H9 (cell line): Measurements from ENCODE around the gene TMEM163. TPM values are rescaled to one million over a fixed set of nuclear protein-coding genes. Genes with fewer than 3 reads are reported as not detected.

Source experiments
- DNase-seq: peaks from one replicate; pipeline ENCODE4 v3.0.0-alpha.2; 2017
- H2AFZ ChIP-seq: one replicate; pipeline ENCODE4 v1.6.1; 2013; ENCODE audit warnings: mild to moderate bottlenecking, low read length, control low read depth, moderate library complexity
- H2AK5ac ChIP-seq: 2 replicates; pipeline ENCODE4 v1.6.1; 2013; ENCODE audit warnings: low read length, control low read depth, mixed read lengths; ENCODE audit not compliant: insufficient read length
- H2BK120ac ChIP-seq: one replicate; pipeline ENCODE4 v1.6.1; 2013; ENCODE audit warnings: low read depth, mild to moderate bottlenecking, low read length, control low read depth, inconsistent platforms; ENCODE audit not compliant: poor library complexity, severe bottlenecking
- H2BK12ac ChIP-seq: 2 replicates; pipeline ENCODE4 v1.6.1; 2013; ENCODE audit warnings: low read length, control low read depth, mixed read lengths, low read depth; ENCODE audit not compliant: insufficient read length
- H2BK15ac ChIP-seq: 2 replicates; pipeline ENCODE4 v1.6.1; 2013; ENCODE audit warnings: low read depth, low read length, control low read depth
- H2BK20ac ChIP-seq: one replicate; pipeline ENCODE4 v1.6.1; 2013; ENCODE audit warnings: low read depth, mild to moderate bottlenecking, low read length, control low read depth, inconsistent platforms; ENCODE audit not compliant: poor library complexity, severe bottlenecking
- H2BK5ac ChIP-seq: 2 replicates; pipeline ENCODE4 v1.6.1; 2013; ENCODE audit warnings: low read length, control low read depth, mixed read lengths; ENCODE audit not compliant: insufficient read length
- H3K14ac ChIP-seq: 2 replicates; pipeline ENCODE4 v1.6.1; 2013; ENCODE audit warnings: low read length, control low read depth; ENCODE audit not compliant: insufficient read depth
- H3K18ac ChIP-seq: 2 replicates; pipeline ENCODE4 v1.6.1; 2013; ENCODE audit warnings: low read depth, mild to moderate bottlenecking, mixed read lengths, low read length, control low read depth; ENCODE audit not compliant: insufficient read length
- H3K23ac ChIP-seq: 2 replicates; pipeline ENCODE4 v1.6.1; 2013; ENCODE audit warnings: low read length, control low read depth, mixed read lengths, low read depth; ENCODE audit not compliant: insufficient read length
- H3K23me2 ChIP-seq: 2 replicates; pipeline ENCODE4 v1.6.1; 2013; ENCODE audit warnings: low read depth, mild to moderate bottlenecking, mixed read lengths, low read length, control low read depth; ENCODE audit not compliant: insufficient read length, poor library complexity, severe bottlenecking
- H3K27ac ChIP-seq: 2 replicates; pipeline ENCODE4 v1.5.1; 2013; ENCODE audit warnings: low read length, control low read depth, mixed read lengths, low read depth; ENCODE audit not compliant: insufficient read length
- H3K27me3 ChIP-seq: 2 replicates; pipeline ENCODE4 v1.6.1; 2013; ENCODE audit warnings: low read length, control low read depth, inconsistent platforms; ENCODE audit not compliant: insufficient read depth
- H3K4ac ChIP-seq: 2 replicates; pipeline ENCODE4 v1.6.1; 2013; ENCODE audit warnings: low read depth, mild to moderate bottlenecking, control low read depth, inconsistent platforms, low read length, moderate library complexity
- H3K4me1 ChIP-seq: 2 replicates; pipeline ENCODE4 v1.6.1; 2013; ENCODE audit warnings: low read length, control low read depth, inconsistent platforms; ENCODE audit not compliant: insufficient read depth
- H3K4me2 ChIP-seq: 2 replicates; pipeline ENCODE4 v1.6.1; 2013; ENCODE audit warnings: low read length, control low read depth, mixed read lengths; ENCODE audit not compliant: insufficient read length, insufficient read depth
- H3K56ac ChIP-seq: 2 replicates; pipeline ENCODE4 v1.6.1; 2013; ENCODE audit warnings: low read depth, mild to moderate bottlenecking, mixed read lengths, low read length, control low read depth; ENCODE audit not compliant: insufficient read length
- H3K79me1 ChIP-seq: 2 replicates; pipeline ENCODE4 v1.6.1; 2013; ENCODE audit warnings: low read depth, mild to moderate bottlenecking, moderate library complexity, low read length, control low read depth, inconsistent platforms; ENCODE audit not compliant: insufficient read depth, poor library complexity, severe bottlenecking
- H3K79me2 ChIP-seq: 2 replicates; pipeline ENCODE4 v1.6.1; 2013; ENCODE audit warnings: low read length, control low read depth, inconsistent platforms; ENCODE audit not compliant: insufficient read depth
- H3K9ac ChIP-seq: 2 replicates; pipeline ENCODE4 v1.6.1; 2013; ENCODE audit warnings: low read length, control low read depth, mixed read lengths; ENCODE audit not compliant: insufficient read length; ENCODE audit errors: extremely low read depth
- H3K9me3 ChIP-seq: one replicate; pipeline ENCODE4 v1.6.1; 2013; ENCODE audit warnings: low read depth, low read length, inconsistent platforms; ENCODE audit not compliant: control insufficient read depth
- H3T11ph ChIP-seq: one replicate; pipeline ENCODE4 v1.6.1; 2013; ENCODE audit warnings: mild to moderate bottlenecking, low read length, control low read depth, inconsistent platforms
- H4K20me1 ChIP-seq: one replicate; pipeline ENCODE4 v1.6.1; 2013; ENCODE audit not compliant: control insufficient read depth, insufficient read length, insufficient read depth
- H4K5ac ChIP-seq: 2 replicates; pipeline ENCODE4 v1.6.1; 2013; ENCODE audit warnings: low read depth, mild to moderate bottlenecking, mixed read lengths, low read length, control low read depth; ENCODE audit not compliant: insufficient read length
- H4K8ac ChIP-seq: replicated peaks from 2 replicates; pipeline ENCODE4 v1.6.1; 2013; ENCODE audit warnings: low read length, control low read depth, mixed read lengths, low read depth; ENCODE audit not compliant: insufficient read length
- H4K91ac ChIP-seq: 2 replicates; pipeline ENCODE4 v1.6.1; 2013; ENCODE audit warnings: low read depth, mild to moderate bottlenecking, moderate library complexity, mixed read lengths, low read length, control low read depth; ENCODE audit not compliant: insufficient read length
- H3K27ac Mint-ChIP-seq, 3 experiments: 2 replicates in 2 of 3; 3 replicates in 1 of 3; pipeline ENCODE4 v1.8.0; 2020 to 2021; ENCODE audit warnings: mixed read lengths in 3 of 3, mild to moderate bottlenecking in 1 of 3, moderate library complexity in 1 of 3
- H3K27me3 Mint-ChIP-seq: 2 replicates; pipeline ENCODE4 v1.8.0; 2021; ENCODE audit warnings: low read depth, mild to moderate bottlenecking, moderate library complexity, mixed read lengths
- H3K36me3 Mint-ChIP-seq, 3 experiments: 2 replicates in 2 of 3; 3 replicates in 1 of 3; pipeline ENCODE4 v1.8.0; 2020 to 2021; ENCODE audit warnings: low read depth in 3 of 3, mixed read lengths in 3 of 3; ENCODE audit not compliant: insufficient read depth in 1 of 3
- H3K4me1 Mint-ChIP-seq, 2 experiments: 2 replicates each; pipeline ENCODE4 v1.8.0; 2020; ENCODE audit warnings: mixed read lengths in 2 of 2
- H3K4me3 Mint-ChIP-seq, 2 experiments: 2 replicates in 1 of 2; 3 replicates in 1 of 2; pipeline ENCODE4 v1.8.0; 2020 to 2021; ENCODE audit warnings: mild to moderate bottlenecking in 2 of 2, mixed read lengths in 2 of 2, moderate library complexity in 1 of 2
- H3K9me3 Mint-ChIP-seq, 2 experiments: 2 replicates in 1 of 2; 3 replicates in 1 of 2; pipeline ENCODE4 v1.8.0; 2020; ENCODE audit warnings: mild to moderate bottlenecking in 2 of 2, mixed read lengths in 2 of 2, moderate library complexity in 1 of 2
- CTCF ChIP-seq: fragments of 200-600 bp; sonication (generic); conservative IDR thresholded peaks from 3 replicates; pipeline ENCODE4 v1.8.0; 2021; ENCODE audit warnings: antibody characterized with exemption, mild to moderate bottlenecking
- WGBS: extraction: QIAGEN DNeasy Blood & Tissue Kit; methylation state at CpG from one replicate; pipeline ENCODE4 v1.1.7; 2013; ENCODE audit warnings: missing lambda C conversion rate, low lambda C conversion rate, mixed read lengths; ENCODE audit not compliant: insufficient read length; ENCODE audit errors: extremely low coverage; 5-methylcytosine and 5-hydroxymethylcytosine counted together
- total RNA-seq: library from RNA; stranded (reverse); gene quantifications from 2 replicates; pipeline ENCODE4 v1.2.1, GENCODE V29; 2021

Gene TMEM163
- total RNA-seq, 1 experiment from 2014 or later: 0.39 TPM

- Histone ChIP-seq H3K4me2 (no peak overlapping the region), H2BK20ac (no peak overlapping the region), H3K4me1 (no peaks in the 10 kb centered on the region), H3K79me2 (no peaks in the 10 kb centered on the region), H2BK15ac (no peak overlapping the region), H4K20me1 (peaks cover 2% of the 10 kb centered on the region), H4K91ac (no peak overlapping the region), H2BK12ac (no peak overlapping the region), H2BK5ac (no peak overlapping the region), H2BK120ac (no peak overlapping the region), H3K4ac (no peak overlapping the region), H3K79me1 (no peaks in the 10 kb centered on the region), H3K56ac (no peak overlapping the region), H3K23me2 (no peaks in the 10 kb centered on the region), H3K27ac (no peak overlapping the region), H3K27me3 (no peaks in the 10 kb centered on the region), H3K14ac (no peak overlapping the region), H3K23ac (no peak overlapping the region), H3K9ac (no peak overlapping the region), H3T11ph (no peak overlapping the region), H4K5ac (no peak overlapping the region), H2AFZ (no peak overlapping the region), H3K9me3 (no peaks in the 10 kb centered on the region), H4K8ac (no peak overlapping the region), H2AK5ac (no peak overlapping the region), H3K18ac (no peak overlapping the region)
- H3K27ac Mint-ChIP-seq: no peak overlapping the region
- no peak overlapping the region for H3K4me3 Mint-ChIP-seq
- DNase-seq: no peak
- TF ChIP-seq CTCF: no peak
- peaks cover 12 to 13% of the 10 kb centered on the region in 2 experiments for H3K9me3 Mint-ChIP-seq
- peaks cover 5% of the 10 kb centered on the region for H3K27me3 Mint-ChIP-seq
- no CpG with 5 or more reads among the region's 2 CpGs for WGBS
- peaks cover 6 to 11% (median 11%) of the 10 kb centered on the region in 3 experiments; a peak in 4 of 7 replicates for H3K36me3 Mint-ChIP-seq
- peaks cover 4 to 10% of the 10 kb centered on the region in 2 experiments for H3K4me1 Mint-ChIP-seq
These were observed 59.1 kb downstream of the TMEM163 start for GRCh38 chr2:134659724-134660123.
